HepG2 (cell line): ENCODE data around the gene ATP5F1E. TPM values are rescaled to one million over a fixed set of nuclear protein-coding genes. Genes with fewer than 3 reads are reported as not detected.

Source experiments
- CCDC6 ChIP-seq: sonication (generic); formaldehyde crosslinking; IDR thresholded peaks from 2 replicates; pipeline ENCODE4 v1.8.1; 2022; ENCODE audit warnings: mild to moderate bottlenecking, missing genetic modification reagents, moderate library complexity
- CENPX ChIP-seq: sonication (generic); formaldehyde crosslinking; IDR thresholded peaks from 2 replicates; pipeline ENCODE4 v1.9.0; 2021; ENCODE audit warnings: mild to moderate bottlenecking, missing genetic modification reagents, moderate library complexity
- CREB1 ChIP-seq, 2 experiments: fragments of 450-650 bp in 1 of 2; IDR thresholded peaks; 2 replicates each; pipeline ENCODE4 v1.6.1; 2016 to 2017; ENCODE audit warnings: control low read depth in 1 of 2, mild to moderate bottlenecking in 1 of 2, missing compliant biosample characterization in 1 of 2, missing genetic modification characterization in 1 of 2
- DNMT1 ChIP-seq: sonication (generic); formaldehyde crosslinking; IDR thresholded peaks from 2 replicates; pipeline ENCODE4 v1.5.1; 2020; ENCODE audit warnings: mild to moderate bottlenecking, missing genetic modification reagents
- HBP1 ChIP-seq: IDR thresholded peaks from 2 replicates; pipeline ENCODE4 v1.6.1; 2016; ENCODE audit warnings: low read depth, control low read depth
- HIC2 ChIP-seq: sonication (generic); formaldehyde crosslinking; IDR thresholded peaks from 2 replicates; pipeline ENCODE4 v1.9.0; 2022; ENCODE audit warnings: low read depth, missing genetic modification reagents
- IKZF4 ChIP-seq: sonication (generic); formaldehyde crosslinking; IDR thresholded peaks from 2 replicates; pipeline ENCODE4 v1.5.1; 2020; ENCODE audit warnings: borderline replicate concordance, mild to moderate bottlenecking, low read depth, missing genetic modification reagents; ENCODE audit errors: not compliant biosample characterization
- MEF2D ChIP-seq: sonication (generic); formaldehyde crosslinking; IDR thresholded peaks from 2 replicates; pipeline ENCODE4 v1.5.1; 2020; ENCODE audit warnings: mild to moderate bottlenecking, missing genetic modification reagents
- RARG ChIP-seq: sonication (generic); formaldehyde crosslinking; IDR thresholded peaks from 2 replicates; pipeline ENCODE4 v1.4.0; 2020; ENCODE audit warnings: low read depth, mild to moderate bottlenecking, missing genetic modification reagents
- SMC3 ChIP-seq: IDR thresholded peaks from 2 replicates; pipeline ENCODE4 v1.6.1; 2011; ENCODE audit warnings: low read length, improper control_type of control experiment
- SMYD3 ChIP-seq: sonication (generic); formaldehyde crosslinking; IDR thresholded peaks from 2 replicates; pipeline ENCODE4 v1.8.1; 2023; ENCODE audit warnings: mild to moderate bottlenecking, missing genetic modification reagents
- ZBTB37 ChIP-seq: sonication (generic); formaldehyde crosslinking; IDR thresholded peaks from 2 replicates; pipeline ENCODE4 v1.4.0; 2020; ENCODE audit warnings: mild to moderate bottlenecking, missing genetic modification reagents
- ZBTB7A ChIP-seq: sonication (generic); formaldehyde crosslinking; IDR thresholded peaks from 2 replicates; pipeline ENCODE4 v1.8.0; 2022; ENCODE audit warnings: mild to moderate bottlenecking, missing genetic modification reagents
- ZNF205 ChIP-seq: IDR thresholded peaks from 2 replicates; pipeline ENCODE4 v1.6.1; 2018; ENCODE audit warnings: missing biosample characterization, missing genetic modification reagents
- ZNF225 ChIP-seq: sonication (generic); formaldehyde crosslinking; IDR thresholded peaks from 2 replicates; pipeline ENCODE4 v1.4.0; 2020; ENCODE audit warnings: mild to moderate bottlenecking, missing genetic modification reagents
- ZNF256 ChIP-seq: sonication (generic); formaldehyde crosslinking; conservative IDR thresholded peaks from 2 replicates; pipeline ENCODE4 v1.4.0; 2020; ENCODE audit warnings: missing genetic modification reagents
- ZNF367 ChIP-seq: sonication (generic); formaldehyde crosslinking; IDR thresholded peaks from 2 replicates; pipeline ENCODE4 v1.4.0; 2020; ENCODE audit warnings: missing genetic modification reagents, borderline replicate concordance
- ZNF577 ChIP-seq: sonication (generic); formaldehyde crosslinking; IDR thresholded peaks from 2 replicates; pipeline ENCODE4 v1.4.0; 2020; ENCODE audit warnings: mild to moderate bottlenecking, low read depth, missing genetic modification reagents, borderline replicate concordance
- ZNF792 ChIP-seq: IDR thresholded peaks from 2 replicates; pipeline ENCODE4 v1.6.1; 2016
- ZNF839 ChIP-seq: sonication (generic); formaldehyde crosslinking; IDR thresholded peaks from 2 replicates; pipeline ENCODE4 v1.4.0; 2020; ENCODE audit warnings: missing genetic modification reagents, mild to moderate bottlenecking, borderline replicate concordance
- ZNF891 ChIP-seq: sonication (generic); formaldehyde crosslinking; IDR thresholded peaks from 2 replicates; pipeline ENCODE4 v1.5.0; 2020; ENCODE audit warnings: mild to moderate bottlenecking, missing genetic modification reagents
- ZXDC ChIP-seq: sonication (generic); formaldehyde crosslinking; IDR thresholded peaks from 2 replicates; pipeline ENCODE4 v1.5.0; 2020; ENCODE audit warnings: mild to moderate bottlenecking, missing genetic modification reagents
- polyA plus RNA-seq, 8 experiments: library from polyadenylated mRNA; depleted of rRNA in 3 of 8; stranded (reverse) in 7 of 8; unstranded in 1 of 8; fragments of >200 nt; fragmentation: Illumina TruSeq in 4 of 8; extraction: Trizol in 4 of 8; gene quantifications; 2 replicates each; pipeline versions ENCODE4 v1.2.1 to v1.2.3, GENCODE V29; 2011 to 2016; ENCODE audit warnings: low read depth in 4 of 8, missing spikeins in 1 of 8, mixed read lengths in 1 of 8; ENCODE audit not compliant: insufficient read depth in 1 of 8
- total RNA-seq, 5 experiments: library from RNA; depleted of rRNA; stranded (reverse); fragments of >200 nt; fragmentation: Illumina TruSeq; extraction: Trizol; gene quantifications; 2 replicates each; pipeline ENCODE4 v1.2.3, GENCODE V29; 2016; ENCODE audit warnings: low read depth in 1 of 5

The ATP5F1E gene
- total and polyA plus RNA-seq, 2 of the 13 experiments (the other 11 are each of a cell fraction or from before 2014, with no cell fraction given), result 121 to 134 TPM

GRCh38 chr20:59032023-59032712, at the start of gene ATP5F1E (continued):
- TF ChIP-seq HIC2 (CRISPR knock-in tag), result peak; percentile 29; the same call in 1 of the 2 replicates
- peak; percentile 68; the same call in 1 of the 2 replicates for TF ChIP-seq MEF2D (CRISPR knock-in tag)
- TF ChIP-seq CREB1 (IDR thresholded peaks at IDR 0.05), result peak; percentile 29; the same call in 1 of the 2 replicates
- no peak for TF ChIP-seq CREB1 (CRISPR knock-in tag; IDR thresholded peaks at IDR 0.05)
- peak; percentile 93; the same call in 1 of the 2 replicates for TF ChIP-seq ZNF891 (CRISPR knock-in tag)
- TF ChIP-seq ZNF367 (CRISPR knock-in tag), result peak; percentile 59; the same call in 1 of the 2 replicates
- TF ChIP-seq ZXDC, result peak; percentile 100
- TF ChIP-seq ZNF205 (CRISPR knock-in tag), result peak; percentile 36; the same call in 1 of the 2 replicates
- TF ChIP-seq DNMT1 (CRISPR knock-in tag), result peak; percentile 96
- peak; percentile 84 for TF ChIP-seq ZBTB7A (CRISPR knock-in tag)
- TF ChIP-seq SMC3, result no peak
- peak; percentile 88; the same call in 1 of the 2 replicates for TF ChIP-seq SMYD3
- TF ChIP-seq CCDC6, result peak; percentile 96; the same call in 1 of the 2 replicates
- TF ChIP-seq ZBTB37 (CRISPR knock-in tag), result peak; percentile 55; the same call in 1 of the 2 replicates
- TF ChIP-seq IKZF4 (CRISPR knock-in tag), result peak; percentile 97
- peak; percentile 94 for TF ChIP-seq HBP1 (CRISPR knock-in tag)
- no peak; the same call in none of the 2 replicates for TF ChIP-seq ZNF256
- peak; percentile 98 for TF ChIP-seq ZNF225 (CRISPR knock-in tag)
- TF ChIP-seq CENPX (CRISPR knock-in tag), result no peak
- no peak for TF ChIP-seq RARG (CRISPR knock-in tag)
- TF ChIP-seq ZNF839, result peak; percentile 96; the same call in 1 of the 2 replicates
- TF ChIP-seq ZNF577 (CRISPR knock-in tag), result no peak
- peak; percentile 75; the same call in 1 of the 2 replicates for TF ChIP-seq ZNF792 (CRISPR knock-in tag)
